ENCODE measurements around the gene ENOSF1.

Gene ENOSF1

DNA sequence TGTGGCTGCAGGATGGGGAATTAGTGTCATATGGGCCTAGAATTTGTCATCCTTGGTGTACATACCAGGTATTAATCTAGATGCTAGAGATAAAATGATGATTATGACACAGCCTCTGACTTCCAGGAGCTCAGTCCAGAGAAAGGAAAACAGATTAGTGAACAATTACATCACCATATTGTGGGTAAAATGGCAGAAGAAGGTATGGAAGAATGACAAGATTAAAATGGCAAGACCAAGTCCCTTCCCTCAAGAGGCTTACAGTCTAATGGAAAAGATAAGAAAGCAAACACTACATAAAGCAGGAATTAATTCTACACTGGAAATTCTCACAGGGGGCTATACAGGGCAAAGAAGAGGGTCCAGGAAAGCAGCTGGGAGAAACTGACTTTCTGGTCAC lies 80.9 kb downstream of the ENOSF1 start:
- no peak for DNase-seq (ENCODE audit: low read depth)

DNA sequence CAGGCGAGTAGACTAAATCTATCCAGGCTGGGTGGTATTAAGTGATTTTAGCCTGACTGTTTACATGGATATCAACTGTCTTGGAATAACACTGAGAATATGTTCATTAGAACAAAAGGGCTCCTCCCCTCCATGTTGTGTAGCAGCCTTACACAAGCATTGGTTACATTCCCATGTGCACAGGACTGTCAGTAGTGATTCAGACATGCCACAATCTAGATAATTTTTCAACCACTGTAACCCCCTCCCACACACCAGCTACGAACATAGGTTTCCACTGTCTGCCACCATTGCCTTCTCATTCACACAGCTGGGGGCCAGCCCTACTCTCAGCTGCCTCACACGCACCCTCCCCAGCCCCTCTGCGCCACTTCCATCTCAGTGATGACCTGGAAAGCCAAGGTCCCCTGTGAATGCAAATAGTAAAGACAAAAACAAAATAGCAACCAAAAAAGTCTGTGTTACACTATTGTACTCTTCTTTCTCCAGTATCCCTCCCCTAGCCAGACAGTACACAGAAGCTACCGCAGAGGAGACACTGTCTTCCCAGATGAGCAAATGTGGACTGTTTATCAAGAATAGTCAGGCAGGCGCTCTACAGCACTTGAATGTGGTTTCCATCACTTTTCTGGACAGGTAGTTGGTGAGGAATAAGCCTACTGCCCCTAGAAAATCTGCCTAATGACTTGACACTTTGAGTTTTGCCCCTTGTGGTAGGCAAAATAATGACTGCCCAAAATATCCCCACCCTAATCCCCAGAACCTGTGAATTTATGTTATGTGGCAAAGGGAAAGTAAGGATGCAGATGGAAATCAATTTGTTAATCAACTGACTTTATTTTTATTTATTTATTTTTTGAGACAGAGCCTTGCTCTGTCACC lies 82.9 kb downstream of the ENOSF1 start:
- DNase-seq (ENCODE audit: low read depth) = no peak

DNA sequence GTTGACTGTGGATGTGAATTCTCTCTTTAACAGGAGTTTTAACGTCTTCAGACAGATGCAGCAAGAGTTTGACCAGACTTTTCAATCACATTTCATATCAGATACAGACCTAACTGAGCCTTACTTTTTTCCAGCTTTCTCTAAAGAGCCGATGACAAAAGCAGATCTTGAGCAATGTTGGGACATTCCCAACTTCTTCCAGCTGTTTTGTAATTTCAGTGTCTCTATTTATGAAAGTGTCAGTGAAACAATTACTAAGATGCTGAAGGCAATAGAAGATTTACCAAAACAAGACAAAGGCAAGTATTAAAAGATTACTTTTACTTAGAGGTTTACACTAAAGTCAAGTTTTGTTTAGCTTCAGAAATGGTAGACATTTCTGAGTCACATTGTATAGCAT lies 85.2 kb downstream of the ENOSF1 start:
- DNase-seq (ENCODE audit: low read depth) = no peak

GRCh38 chr18:623761-624620 lies 88.4 kb downstream of the ENOSF1 start:
- peak; percentile 82 for DNase-seq (ENCODE audit: low read depth)

GRCh38 chr18:622289-622688 lies 90.1 kb downstream of the ENOSF1 start:
- no peak for DNase-seq (ENCODE audit: low read depth)

DNA sequence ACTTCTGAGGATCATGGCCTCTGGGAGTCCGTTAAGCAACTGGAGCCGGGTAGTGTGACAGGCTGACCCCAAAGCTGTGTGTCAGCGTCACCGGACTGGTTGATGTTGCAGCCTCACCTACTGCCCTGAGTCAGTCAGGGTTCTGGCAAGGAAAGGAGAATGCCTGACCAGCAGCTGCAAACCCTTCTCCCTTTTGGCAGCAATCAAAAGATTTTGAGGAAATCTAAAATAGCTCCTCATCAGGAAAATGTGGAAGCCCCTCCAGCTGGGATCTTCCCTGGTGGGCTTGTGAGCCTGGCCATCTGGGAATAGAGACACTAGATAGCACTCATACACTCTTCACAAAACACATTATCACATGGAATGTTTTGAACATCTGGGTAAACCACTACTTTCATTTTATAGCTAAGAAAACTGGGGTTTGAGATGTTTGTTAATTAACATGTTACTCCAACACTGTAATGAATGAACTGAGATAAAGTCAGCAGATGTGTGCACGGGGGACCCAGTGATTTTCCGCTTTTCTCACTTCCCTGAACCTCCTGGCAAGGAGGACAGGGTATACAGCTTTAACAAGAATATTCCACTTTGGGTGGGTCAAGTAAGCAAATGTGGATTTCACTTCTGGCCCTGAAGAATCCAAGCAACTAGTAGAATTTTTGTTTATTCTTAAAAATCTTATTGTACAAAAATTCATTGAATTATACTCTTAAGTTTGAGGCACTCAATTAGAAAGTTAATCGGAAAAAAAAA lies 91.0 kb downstream of the ENOSF1 start:
- DNase-seq (ENCODE audit: low read depth) = peak; percentile 42

Data from iris pigment epithelial cell (primary cell).